ENCODE results near the gene PRPF39.

The PRPF39 gene

GRCh38 chr14:45082420-45082819 lies 1.5 kb upstream of the PRPF39 start:
- no peak for DNase-seq

- no peak for DNase-seq
Observed at GRCh38 chr14:45083617-45083975, 320 bp upstream of the PRPF39 start.

GRCh38 chr14:45084946-45085346 lies 1.0 kb downstream of the PRPF39 start:
- DNase-seq: no peak

GRCh38 chr14:45089813-45090212 lies 5.9 kb downstream of the PRPF39 start:
- DNase-seq: no peak

GRCh38 chr14:45091710-45092109 lies 7.8 kb downstream of the PRPF39 start:
- no peak for DNase-seq

- no peak for DNase-seq
Observed at GRCh38 chr14:45094275-45094674, 10.4 kb downstream of the PRPF39 start.

GRCh38 chr14:45095143-45095542 lies 11.2 kb downstream of the PRPF39 start:
- DNase-seq: no peak

GRCh38 chr14:45096218-45096617 lies 12.3 kb downstream of the PRPF39 start:
- no peak for DNase-seq

- DNase-seq: no peak
Observed at GRCh38 chr14:45103806-45104205, 19.9 kb downstream of the PRPF39 start.

GRCh38 chr14:45104561-45104960 lies 20.6 kb downstream of the PRPF39 start:
- no peak for DNase-seq

- no peak for DNase-seq
Observed at GRCh38 chr14:45112896-45113781, 29.2 kb downstream of the PRPF39 start.

GRCh38 chr14:45114327-45114726 lies 30.4 kb downstream of the PRPF39 start:
- DNase-seq: no peak

GRCh38 chr14:45118594-45118993 lies 34.7 kb downstream of the PRPF39 start:
- no peak for DNase-seq

- DNase-seq: peak in 1 of 2 experiments; percentile 19
Observed at GRCh38 chr14:45120096-45120495, 36.2 kb downstream of the PRPF39 start.

- DNase-seq: no peak
Observed at GRCh38 chr14:45123271-45123670, 39.4 kb downstream of the PRPF39 start.

- DNase-seq: no peak
Observed at GRCh38 chr14:45125754-45126153, 41.8 kb downstream of the PRPF39 start.

- no peak for DNase-seq
Observed at GRCh38 chr14:45128963-45129629, 45.2 kb downstream of the PRPF39 start.

- DNase-seq: no peak
Observed at GRCh38 chr14:45133683-45134050, 49.8 kb downstream of the PRPF39 start.

GRCh38 chr14:45134051-45134958 lies 50.4 kb downstream of the PRPF39 start, which contains the start of gene FKBP3:
TSS of gene FKBP3 (minus strand) at chr14:45134481. CDS start at chr14:45134456, 25 bp downstream.
- peak; percentile 98 for DNase-seq

GRCh38 chr14:45135156-45135555 lies 51.2 kb downstream of the PRPF39 start:
- DNase-seq: no peak

- peak; percentile 96 to 98 for DNase-seq
Observed at GRCh38 chr14:45135659-45136395, 51.9 kb downstream of the PRPF39 start, which contains the start of gene FANCM. TSS of gene FANCM (plus strand) at chr14:45135930. CDS start at chr14:45136032, 102 bp downstream.

- no peak for DNase-seq
Observed at GRCh38 chr14:45136399-45136798, 52.5 kb downstream of the PRPF39 start.

Measured in NCI-H526 (cell line).